Activated naive CD4-positive, alpha-beta T cell treated with anti-CD3 and anti-CD28 coated beads, Interleukin-2, amount 50 U/mL, for 72 hours (primary cell): ENCODE data around the gene SLC35A1. TPM values are rescaled to one million over a fixed set of nuclear protein-coding genes. Genes with fewer than 3 reads are reported as not detected.
"Not testable (repeated sequence)": the region's sequence is repeated elsewhere in the genome, so short reads cannot be mapped to it uniquely, and the experiment has no call there.

Experiments
- ATAC-seq, 2 donors: fragments of 150-1000 bp; cut with Tn5 transposase; 2 replicates each; pipeline ENCODE4 v1.10.0; 2021; ENCODE audit warnings: mild to moderate bottlenecking in 2 of 2, moderate library complexity in 2 of 2
- DNase-seq, 2 donors: peaks; one replicate each; pipeline ENCODE4 v3.0.0; 2021 to 2022; ENCODE audit warnings: low spot score in 2 of 2
- H3K27ac Mint-ChIP-seq, 2 donors: one replicate each; pipeline ENCODE4 v1.8.0; 2022; ENCODE audit warnings: mild to moderate bottlenecking in 2 of 2, mixed read lengths in 2 of 2
- H3K36me3 Mint-ChIP-seq, 2 donors: one replicate each; pipeline ENCODE4 v1.8.0; 2022; ENCODE audit warnings: mixed read lengths in 2 of 2
- H3K9me3 Mint-ChIP-seq, 2 donors: one replicate each; pipeline ENCODE4 v1.8.0; 2022; ENCODE audit warnings: mixed read lengths in 2 of 2
- total RNA-seq, 2 donors: library from RNA; stranded (reverse); gene quantifications; one replicate each; pipeline ENCODE4 v1.2.3, GENCODE V29; 2022

Gene SLC35A1
- 10 to 100 TPM in 1 of 2 donors, 1 to 10 TPM in 1; 1.5 to 10.8 TPM for total RNA-seq

GRCh38 chr6:87472525-87473418 lies at the start of gene SLC35A1:
Gene SLC35A1, plus strand, starts transcription at chr6:87472974. Its CDS starts 30 bp downstream, at chr6:87473004.
- peak; percentile 85 to 91 for DNase-seq

GRCh38 chr6:87426789-87427188 lies 46.0 kb upstream of the SLC35A1 start:
- ATAC-seq: no peak
- no peak for DNase-seq
- no peaks in the 10 kb centered on the region for H3K9me3 Mint-ChIP-seq
- no peaks in the 10 kb centered on the region for H3K36me3 Mint-ChIP-seq
- no peak overlapping the region for H3K27ac Mint-ChIP-seq

More at GRCh38 chr6:87472525-87473418, at the start of gene SLC35A1:
- H3K27ac Mint-ChIP-seq: peak within 1 kb of the TSS; percentile 85 to 95
- H3K9me3 Mint-ChIP-seq: no peaks in the 10 kb centered on the region
- peak; percentile 88 to 96 for ATAC-seq
- peaks cover 0 to under 1% of the 10 kb centered on the region in 2 donors for H3K36me3 Mint-ChIP-seq

- no peak for ATAC-seq
- no peaks in the 10 kb centered on the region for H3K9me3 Mint-ChIP-seq
- DNase-seq: no peak
- no peak overlapping the region for H3K27ac Mint-ChIP-seq
- H3K36me3 Mint-ChIP-seq: no peaks in the 10 kb centered on the region
Observed at GRCh38 chr6:87430499-87430898, 42.3 kb upstream of the SLC35A1 start.

GRCh38 chr6:87431263-87431662 lies 41.5 kb upstream of the SLC35A1 start:
- no peak for DNase-seq
- no peak for ATAC-seq
- no peaks in the 10 kb centered on the region for H3K9me3 Mint-ChIP-seq
- H3K27ac Mint-ChIP-seq: no peak overlapping the region
- H3K36me3 Mint-ChIP-seq: no peaks in the 10 kb centered on the region

GRCh38 chr6:87436435-87436834 lies 36.3 kb upstream of the SLC35A1 start:
- ATAC-seq: peak in 1 of 2 donors; percentile 26
- H3K36me3 Mint-ChIP-seq: no peaks in the 10 kb centered on the region
- H3K27ac Mint-ChIP-seq: no peak overlapping the region
- DNase-seq: peak in 1 of 2 donors; percentile 33
- H3K9me3 Mint-ChIP-seq: no peaks in the 10 kb centered on the region

GRCh38 chr6:87441711-87442110 lies 31.1 kb upstream of the SLC35A1 start:
- H3K27ac Mint-ChIP-seq: no peak overlapping the region
- ATAC-seq (no peak), DNase-seq (no peak)
- H3K9me3 Mint-ChIP-seq: peaks cover 0 to 3% of the 10 kb centered on the region in 2 donors
- H3K36me3 Mint-ChIP-seq: peaks cover 0 to 3% of the 10 kb centered on the region in 2 donors

- H3K27ac Mint-ChIP-seq: no peak overlapping the region
- DNase-seq (no peak), ATAC-seq (no peak)
- peaks cover 0 to 5% of the 10 kb centered on the region in 2 donors for H3K9me3 Mint-ChIP-seq
- H3K36me3 Mint-ChIP-seq: peaks cover 0 to 7% of the 10 kb centered on the region in 2 donors
Observed at GRCh38 chr6:87444362-87444761, 28.4 kb upstream of the SLC35A1 start.

GRCh38 chr6:87465051-87465450 lies 7.7 kb upstream of the SLC35A1 start:
- Mint-ChIP-seq H3K36me3 (no peaks in the 10 kb centered on the region), H3K27ac (no peak overlapping the region), H3K9me3 (no peaks in the 10 kb centered on the region)
- DNase-seq (no peak), ATAC-seq (no peak)

GRCh38 chr6:87473419-87473903 lies 687 bp downstream of the SLC35A1 start:
- peaks cover 0 to 7% of the 10 kb centered on the region in 2 donors for H3K36me3 Mint-ChIP-seq
- H3K27ac Mint-ChIP-seq: peak overlapping the region; percentile 65 to 85
- DNase-seq (peak in 1 of 2 donors; percentile 5), ATAC-seq (peak in 1 of 2 donors; percentile 81)
- no peaks in the 10 kb centered on the region for H3K9me3 Mint-ChIP-seq

GRCh38 chr6:87481931-87482330 lies 9.2 kb downstream of the SLC35A1 start:
- DNase-seq (no peak), ATAC-seq (no peak)
- peaks cover 0 to 5% of the 10 kb centered on the region in 2 donors for H3K9me3 Mint-ChIP-seq
- H3K27ac Mint-ChIP-seq: no peak overlapping the region
- peaks cover 6 to 21% of the 10 kb centered on the region in 2 donors for H3K36me3 Mint-ChIP-seq

- Mint-ChIP-seq H3K9me3 (peaks cover 0 to 5% of the 10 kb centered on the region in 2 donors), H3K36me3 (peaks cover 6 to 21% of the 10 kb centered on the region in 2 donors), H3K27ac (no peak overlapping the region)
- DNase-seq (no peak), ATAC-seq (no peak)
Observed at GRCh38 chr6:87482366-87482765, 9.6 kb downstream of the SLC35A1 start.

GRCh38 chr6:87483929-87484328 lies 11.2 kb downstream of the SLC35A1 start:
- peaks cover 6 to 13% of the 10 kb centered on the region in 2 donors for H3K36me3 Mint-ChIP-seq
- ATAC-seq (peak in 1 of 2 donors; percentile 56), DNase-seq (no peak)

GRCh38 chr6:87484491-87484890 lies 11.7 kb downstream of the SLC35A1 start:
- peak overlapping the region; percentile 4 for H3K27ac Mint-ChIP-seq
- peaks cover 0 to 5% of the 10 kb centered on the region in 2 donors for H3K9me3 Mint-ChIP-seq
- H3K36me3 Mint-ChIP-seq: peaks cover 6 to 13% of the 10 kb centered on the region in 2 donors
- DNase-seq: no peak
- ATAC-seq: no peak

More at GRCh38 chr6:87483929-87484328, 11.2 kb downstream of the SLC35A1 start:
- Mint-ChIP-seq H3K9me3 (peaks cover 0 to 5% of the 10 kb centered on the region in 2 donors), H3K27ac (peak overlapping the region; percentile 51 to 65)

- H3K27ac Mint-ChIP-seq: no peak overlapping the region
- ATAC-seq (no peak), DNase-seq (no peak)
- H3K9me3 Mint-ChIP-seq: peaks cover 0 to 5% of the 10 kb centered on the region in 2 donors
- H3K36me3 Mint-ChIP-seq: peaks cover 6 to 13% of the 10 kb centered on the region in 2 donors
Observed at GRCh38 chr6:87487555-87487954, 14.8 kb downstream of the SLC35A1 start.

- H3K9me3 Mint-ChIP-seq, H3K36me3 Mint-ChIP-seq, ATAC-seq, H3K27ac Mint-ChIP-seq, DNase-seq: not testable (repeated sequence)
Observed at GRCh38 chr6:87489326-87489725, 16.6 kb downstream of the SLC35A1 start.

- H3K36me3 Mint-ChIP-seq: peaks cover 0 to 4% of the 10 kb centered on the region in 2 donors
- no peak for ATAC-seq
- no peak overlapping the region for H3K27ac Mint-ChIP-seq
- peaks cover 0 to 4% of the 10 kb centered on the region in 2 donors for H3K9me3 Mint-ChIP-seq
- DNase-seq: no peak
Observed at GRCh38 chr6:87494761-87495422, 22.1 kb downstream of the SLC35A1 start.

- ATAC-seq: no peak
- Mint-ChIP-seq H3K9me3 (peaks cover 0 to 1% of the 10 kb centered on the region in 2 donors), H3K36me3 (peaks cover 0 to 2% of the 10 kb centered on the region in 2 donors), H3K27ac (peak overlapping the region in 1 of 2 donors; percentile 22)
- DNase-seq: no peak
Observed at GRCh38 chr6:87498048-87498447, 25.3 kb downstream of the SLC35A1 start.
